H7 (cell line): Measurements from ENCODE around the gene MAMDC2. TPM values are rescaled to one million over a fixed set of nuclear protein-coding genes. Genes with fewer than 3 reads are reported as not detected.

ENCODE experiments used
- DNase-seq: peaks from one replicate; pipeline ENCODE4 v3.0.0; 2012
- H3K27me3 ChIP-seq: 2 replicates; pipeline ENCODE4 v1.6.0; 2011; ENCODE audit warnings: mild to moderate bottlenecking, low read length; ENCODE audit not compliant: control insufficient read depth, insufficient read depth
- H3K36me3 ChIP-seq: replicated peaks from 2 replicates; pipeline ENCODE4 v1.5.1; 2011; ENCODE audit warnings: low read length; ENCODE audit not compliant: control insufficient read depth, insufficient read depth
- H3K4me3 ChIP-seq: 2 replicates; pipeline ENCODE4 v1.5.1; 2011; ENCODE audit warnings: low read depth, mild to moderate bottlenecking, control low read depth, low read length, moderate library complexity; ENCODE audit not compliant: insufficient read depth
- total RNA-seq: library from RNA; depleted of rRNA; stranded (reverse); fragments of >200 nt; shearing (Covaris generic); gene quantifications from 2 replicates; pipeline ENCODE4 v1.2.3, GENCODE V29; 2014; rRNA removed

Gene MAMDC2
- 2.0 and 5.4 TPM in 2 replicates for total RNA-seq

GRCh38 chr9:70043689-70044489 is at the start of gene MAMDC2:
Gene MAMDC2 (plus strand): TSS chr9:70043848. CDS start chr9:70044198, 350 bp downstream.
- peak; percentile 82 for DNase-seq
- Histone ChIP-seq H3K4me3 (peak within 1 kb of the TSS; percentile 58), H3K36me3 (no peaks in the 10 kb centered on the region), H3K27me3 (peaks cover 11% of the 10 kb centered on the region; the same call in 1 of the 2 replicates)

GRCh38 chr9:69995846-69996245 is 47.8 kb upstream of the MAMDC2 start:
- H3K4me3 ChIP-seq = no peak overlapping the region
- DNase-seq = no peak
- no peaks in the 10 kb centered on the region for H3K27me3 ChIP-seq
- no peaks in the 10 kb centered on the region for H3K36me3 ChIP-seq

GRCh38 chr9:69996967-69997366 is 46.7 kb upstream of the MAMDC2 start:
- DNase-seq = no peak
- Histone ChIP-seq H3K4me3 (no peak overlapping the region), H3K27me3 (no peaks in the 10 kb centered on the region), H3K36me3 (no peaks in the 10 kb centered on the region)

GRCh38 chr9:69997524-69997923 is 46.1 kb upstream of the MAMDC2 start:
- Histone ChIP-seq H3K36me3 (no peaks in the 10 kb centered on the region), H3K4me3 (no peak overlapping the region), H3K27me3 (no peaks in the 10 kb centered on the region)
- DNase-seq = no peak

GRCh38 chr9:69999315-69999714 is 44.3 kb upstream of the MAMDC2 start:
- H3K4me3 ChIP-seq = no peak overlapping the region
- no peaks in the 10 kb centered on the region for H3K36me3 ChIP-seq
- DNase-seq = no peak
- no peaks in the 10 kb centered on the region for H3K27me3 ChIP-seq

- no peak for DNase-seq
- Histone ChIP-seq H3K4me3 (no peak overlapping the region), H3K36me3 (no peaks in the 10 kb centered on the region), H3K27me3 (no peaks in the 10 kb centered on the region)
Measured at GRCh38 chr9:70000469-70000868, 43.2 kb upstream of the MAMDC2 start.

- DNase-seq = no peak
- Histone ChIP-seq H3K4me3 (no peak overlapping the region), H3K36me3 (no peaks in the 10 kb centered on the region), H3K27me3 (no peaks in the 10 kb centered on the region)
Measured at GRCh38 chr9:70003901-70004714, 39.5 kb upstream of the MAMDC2 start.

GRCh38 chr9:70006306-70006705 is 37.3 kb upstream of the MAMDC2 start:
- H3K36me3 ChIP-seq = no peaks in the 10 kb centered on the region
- H3K27me3 ChIP-seq = no peaks in the 10 kb centered on the region
- no peak overlapping the region for H3K4me3 ChIP-seq
- DNase-seq = no peak

- no peak overlapping the region for H3K4me3 ChIP-seq
- H3K36me3 ChIP-seq = no peaks in the 10 kb centered on the region
- H3K27me3 ChIP-seq = no peaks in the 10 kb centered on the region
- no peak for DNase-seq
Measured at GRCh38 chr9:70007831-70008230, 35.8 kb upstream of the MAMDC2 start.

- Histone ChIP-seq H3K4me3 (no peak overlapping the region), H3K27me3 (no peaks in the 10 kb centered on the region), H3K36me3 (no peaks in the 10 kb centered on the region)
- no peak for DNase-seq
Measured at GRCh38 chr9:70010015-70010414, 33.6 kb upstream of the MAMDC2 start.

GRCh38 chr9:70011366-70011765 is 32.3 kb upstream of the MAMDC2 start:
- no peaks in the 10 kb centered on the region for H3K36me3 ChIP-seq
- H3K27me3 ChIP-seq = no peaks in the 10 kb centered on the region
- no peak for DNase-seq
- no peak overlapping the region for H3K4me3 ChIP-seq

- H3K36me3 ChIP-seq = no peaks in the 10 kb centered on the region
- no peak overlapping the region for H3K4me3 ChIP-seq
- no peaks in the 10 kb centered on the region for H3K27me3 ChIP-seq
- DNase-seq = no peak
Measured at GRCh38 chr9:70012569-70012968, 31.1 kb upstream of the MAMDC2 start.

- Histone ChIP-seq H3K27me3 (no peaks in the 10 kb centered on the region), H3K4me3 (no peak overlapping the region), H3K36me3 (no peaks in the 10 kb centered on the region)
- no peak for DNase-seq
Measured at GRCh38 chr9:70013598-70014196, 30.0 kb upstream of the MAMDC2 start.

GRCh38 chr9:70015099-70015498 is 28.5 kb upstream of the MAMDC2 start:
- no peak for DNase-seq
- H3K27me3 ChIP-seq = no peaks in the 10 kb centered on the region
- H3K36me3 ChIP-seq = no peaks in the 10 kb centered on the region
- H3K4me3 ChIP-seq = no peak overlapping the region

GRCh38 chr9:70020217-70020616 is 23.4 kb upstream of the MAMDC2 start:
- no peak for DNase-seq
- Histone ChIP-seq H3K4me3 (no peak overlapping the region), H3K36me3 (no peaks in the 10 kb centered on the region), H3K27me3 (no peaks in the 10 kb centered on the region)
